Ectodermal cell (in vitro differentiated cells): Measurements from ENCODE around the gene TMEM60.

Experiments
- H3K27ac ChIP-seq: 2 replicates; pipeline ENCODE4 v1.7.0; 2013; ENCODE audit warnings: mild to moderate bottlenecking, low read depth, low read length; ENCODE audit not compliant: insufficient read depth, poor library complexity, severe bottlenecking
- H3K27me3 ChIP-seq: 2 replicates; pipeline ENCODE4 v1.7.0; 2013; ENCODE audit warnings: mild to moderate bottlenecking, low read length; ENCODE audit not compliant: insufficient read depth, control insufficient read depth, poor library complexity, severe bottlenecking
- H3K36me3 ChIP-seq: one replicate; pipeline ENCODE4 v1.7.0; 2013; ENCODE audit warnings: low read length; ENCODE audit not compliant: control insufficient read depth, insufficient read depth
- H3K4me1 ChIP-seq: one replicate; pipeline ENCODE4 v1.7.0; 2013; ENCODE audit warnings: low read length; ENCODE audit not compliant: control insufficient read depth, insufficient read depth
- H3K4me3 ChIP-seq: 2 replicates; pipeline ENCODE4 v1.7.0; 2013; ENCODE audit warnings: low read depth, low read length, control low read depth; ENCODE audit not compliant: insufficient read depth
- H3K9me3 ChIP-seq: 2 replicates; pipeline ENCODE4 v1.7.0; 2013; ENCODE audit warnings: mild to moderate bottlenecking, low read length, moderate library complexity; ENCODE audit not compliant: control insufficient read depth
- WGBS, 2 experiments: methylation state at CpG; one replicate each; pipeline ENCODE4 v1.1.7; 2013; ENCODE audit warnings: missing lambda C conversion rate in 2 of 2; 5-methylcytosine and 5-hydroxymethylcytosine counted together

TMEM60 gene

GRCh38 chr7:77757589-77757988, 40.6 kb downstream of the TMEM60 start:
- Histone ChIP-seq H3K27me3 (no peaks in the 10 kb centered on the region), H3K4me3 (no peak overlapping the region), H3K36me3 (no peaks in the 10 kb centered on the region), H3K27ac (no peak overlapping the region), H3K4me1 (no peaks in the 10 kb centered on the region), H3K9me3 (no peaks in the 10 kb centered on the region)
- WGBS, 2 experiments = 92 to 100% methylated on average over 1 of the region's 1 CpG

GRCh38 chr7:77753173-77753572, 45.1 kb downstream of the TMEM60 start:
- Histone ChIP-seq H3K27me3 (no peaks in the 10 kb centered on the region), H3K27ac (no peak overlapping the region), H3K9me3 (no peaks in the 10 kb centered on the region), H3K36me3 (no peaks in the 10 kb centered on the region), H3K4me3 (no peak overlapping the region), H3K4me1 (no peaks in the 10 kb centered on the region)
- WGBS, 2 experiments = 88 to 94% methylated on average over 1 of the region's 1 CpG

- 92 to 100% methylated on average over 2 of the region's 2 CpGs for WGBS, 2 experiments
- H3K4me3 ChIP-seq = no peak overlapping the region
- no peaks in the 10 kb centered on the region for H3K9me3 ChIP-seq
Measured at GRCh38 chr7:77752016-77752415, 46.2 kb downstream of the TMEM60 start.

GRCh38 chr7:77747718-77748117, 50.5 kb downstream of the TMEM60 start:
- H3K27ac ChIP-seq = no peak overlapping the region
- H3K27me3 ChIP-seq = no peaks in the 10 kb centered on the region
- no peaks in the 10 kb centered on the region for H3K36me3 ChIP-seq
- no peaks in the 10 kb centered on the region for H3K9me3 ChIP-seq
- WGBS, 2 experiments = 94 to 100% methylated on average over 1 of the region's 1 CpG
- H3K4me3 ChIP-seq = no peak overlapping the region
- no peaks in the 10 kb centered on the region for H3K4me1 ChIP-seq

More at GRCh38 chr7:77752016-77752415, 46.2 kb downstream of the TMEM60 start:
- H3K4me1 ChIP-seq = no peaks in the 10 kb centered on the region
- no peaks in the 10 kb centered on the region for H3K36me3 ChIP-seq
- no peak overlapping the region for H3K27ac ChIP-seq
- H3K27me3 ChIP-seq = no peaks in the 10 kb centered on the region

GRCh38 chr7:77747178-77747577, 51.1 kb downstream of the TMEM60 start:
- Histone ChIP-seq H3K9me3 (no peaks in the 10 kb centered on the region), H3K4me1 (no peaks in the 10 kb centered on the region), H3K4me3 (no peak overlapping the region), H3K27ac (no peak overlapping the region), H3K36me3 (no peaks in the 10 kb centered on the region), H3K27me3 (no peaks in the 10 kb centered on the region)
- WGBS, 2 experiments = 89 to 92% methylated on average over 2 of the region's 2 CpGs

- Histone ChIP-seq H3K4me1 (no peaks in the 10 kb centered on the region), H3K27me3 (no peaks in the 10 kb centered on the region), H3K9me3 (no peaks in the 10 kb centered on the region), H3K27ac (no peak overlapping the region), H3K4me3 (no peak overlapping the region), H3K36me3 (no peaks in the 10 kb centered on the region)
- WGBS, 2 experiments = 94 to 98% methylated on average over 2 of the region's 2 CpGs
Measured at GRCh38 chr7:77746824-77747165, 51.4 kb downstream of the TMEM60 start.

GRCh38 chr7:77746164-77746823, 51.9 kb downstream of the TMEM60 start:
- no peaks in the 10 kb centered on the region for H3K9me3 ChIP-seq
- no peak overlapping the region for H3K27ac ChIP-seq
- H3K36me3 ChIP-seq = no peaks in the 10 kb centered on the region
- H3K27me3 ChIP-seq = no peaks in the 10 kb centered on the region
- no peak overlapping the region for H3K4me3 ChIP-seq
- WGBS, 2 experiments = 85 to 89% methylated on average over 5 to 6 of the region's 6 CpGs
- H3K4me1 ChIP-seq = no peaks in the 10 kb centered on the region

GRCh38 chr7:77745746-77746145, 52.5 kb downstream of the TMEM60 start:
- H3K36me3 ChIP-seq = no peaks in the 10 kb centered on the region
- no peaks in the 10 kb centered on the region for H3K4me1 ChIP-seq
- no peaks in the 10 kb centered on the region for H3K9me3 ChIP-seq
- no peak overlapping the region for H3K27ac ChIP-seq
- WGBS, 2 experiments = 94 to 96% methylated on average over 4 of the region's 4 CpGs
- H3K27me3 ChIP-seq = no peaks in the 10 kb centered on the region
- H3K4me3 ChIP-seq = no peak overlapping the region
